Measurements from ENCODE around the gene MSH5.

MSH5 gene

DNA sequence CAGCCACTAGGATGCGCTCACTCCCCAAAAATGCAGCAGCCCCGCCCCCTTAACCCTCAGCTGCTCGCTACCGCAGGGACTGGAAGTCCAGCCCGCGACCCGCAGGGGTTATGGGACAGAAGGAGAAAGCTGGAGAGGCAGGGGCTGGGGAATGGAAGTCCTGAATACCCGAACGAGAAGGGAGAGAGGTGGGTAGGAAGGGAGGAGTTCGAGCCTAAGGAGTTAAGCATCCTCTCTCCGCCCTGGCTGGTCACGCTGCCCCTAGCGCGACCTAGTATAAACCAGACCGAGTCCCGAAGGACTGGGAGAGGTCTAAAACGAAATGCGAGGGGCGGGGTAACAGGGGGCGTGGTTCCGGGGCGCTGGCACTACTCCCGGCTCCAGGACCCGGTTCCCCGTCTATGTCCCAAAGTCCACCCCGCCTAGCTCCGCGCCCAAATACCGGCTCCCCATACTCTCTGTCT lies 10.3 kb upstream of the MSH5 start:
- DNase-seq (ENCODE audit: low read depth in 2 of 2, low spot score in 1 of 2) = peak in 1 of 2 donors; percentile 65

GRCh38 chr6:31729979-31730630 lies 9.7 kb upstream of the MSH5 start:
- DNase-seq (ENCODE audit: low read depth in 2 of 2, low spot score in 1 of 2) = peak in 1 of 2 donors; percentile 46

DNA sequence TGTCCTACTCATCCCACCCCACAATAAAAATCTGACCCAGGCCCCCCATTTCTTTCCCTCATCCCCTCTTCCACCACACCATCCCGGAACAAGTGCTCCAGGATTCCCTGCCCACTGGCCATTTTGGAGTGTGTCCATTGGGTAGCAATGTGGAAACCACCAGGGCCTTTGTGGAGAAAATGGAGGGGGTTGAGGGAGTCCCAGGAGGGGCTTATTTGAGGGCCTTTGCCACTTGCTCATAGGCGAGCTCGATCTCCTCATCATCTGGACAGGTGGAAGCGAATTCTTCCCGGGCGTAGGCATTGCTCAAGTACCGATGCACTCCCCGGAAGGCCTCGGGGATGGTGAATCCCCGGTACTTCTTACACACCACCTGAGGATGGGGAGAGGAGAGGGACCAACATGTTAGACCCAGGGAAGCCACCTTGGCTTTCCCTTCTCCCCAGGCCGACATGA lies 9.1 kb upstream of the MSH5 start:
- DNase-seq (ENCODE audit: low read depth in 2 of 2, low spot score in 1 of 2) = no peak

- no peak for DNase-seq (ENCODE audit: low read depth in 2 of 2, low spot score in 1 of 2)
Measured at GRCh38 chr6:31732029-31732428, 7.8 kb upstream of the MSH5 start.

- DNase-seq (ENCODE audit: low read depth in 2 of 2, low spot score in 1 of 2) = no peak
Measured at GRCh38 chr6:31733734-31734133, 6.1 kb upstream of the MSH5 start.

DNA sequence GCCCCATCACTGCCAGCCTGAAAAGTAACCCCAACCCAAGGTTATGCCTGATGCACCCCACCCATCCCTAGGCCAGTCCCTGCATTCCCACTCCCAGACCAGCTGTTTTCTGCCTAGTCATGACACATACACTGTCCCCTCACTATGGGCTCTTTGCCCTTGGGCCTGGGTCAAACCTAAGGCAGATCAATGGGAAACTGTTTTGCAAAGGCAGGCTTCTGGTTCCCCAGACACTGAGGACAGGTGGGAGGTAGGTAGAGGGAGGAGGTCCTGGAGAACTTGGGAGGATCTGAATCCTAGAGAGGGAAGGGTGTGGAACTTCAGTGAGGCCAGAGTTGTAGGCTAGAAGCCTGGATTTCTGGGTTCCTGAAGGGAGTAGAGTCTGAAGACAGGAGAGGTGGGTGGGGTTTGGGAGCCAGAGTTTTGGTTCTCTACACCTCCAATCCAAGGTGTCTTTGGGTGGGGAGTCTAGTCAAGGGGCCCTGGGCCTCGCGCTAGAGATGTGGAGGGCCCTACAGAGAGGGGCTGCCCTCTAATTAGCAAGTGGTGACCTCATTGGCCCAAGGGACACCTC lies 5.5 kb upstream of the MSH5 start:
- DNase-seq (ENCODE audit: low read depth in 2 of 2, low spot score in 1 of 2) = no peak

GRCh38 chr6:31734821-31735406 lies 4.9 kb upstream of the MSH5 start:
- DNase-seq (ENCODE audit: low read depth in 2 of 2, low spot score in 1 of 2) = peak in 1 of 2 donors; percentile 35

GRCh38 chr6:31736021-31736767 lies 3.6 kb upstream of the MSH5 start, which contains the start of gene CLIC1:
CLIC1 (minus strand) TSS chr6:31736530; CDS start chr6:31736300, 230 bp downstream.
- peak in 1 of 2 donors; percentile 67 for DNase-seq (ENCODE audit: low read depth in 2 of 2, low spot score in 1 of 2)

DNA sequence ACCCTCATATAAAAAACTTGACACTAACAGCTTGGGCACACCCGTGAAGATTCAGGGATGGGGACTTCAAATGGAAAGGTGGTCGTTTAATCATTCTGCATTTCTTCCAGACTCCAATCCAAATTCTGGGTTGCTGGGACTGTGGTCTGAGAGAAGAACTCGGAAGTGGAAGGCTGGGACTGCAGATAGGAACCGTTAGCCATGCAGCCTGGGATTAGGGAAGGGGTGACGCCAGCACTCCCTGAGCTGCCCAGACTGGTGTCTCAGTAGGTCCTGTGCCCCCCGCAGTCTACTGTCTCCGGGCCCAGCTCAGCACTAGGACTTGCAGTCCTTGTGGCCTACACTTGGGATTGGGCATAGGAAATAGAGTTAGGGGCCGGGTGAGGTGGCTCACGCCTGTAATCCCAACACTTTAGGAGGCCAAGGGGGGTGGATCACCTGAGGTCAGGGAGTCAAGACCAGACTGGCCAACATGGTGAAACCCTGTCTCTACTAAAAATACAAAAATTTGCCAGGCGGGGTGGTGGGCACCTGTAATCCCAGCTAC lies 3.0 kb upstream of the MSH5 start:
- no peak for DNase-seq (ENCODE audit: low read depth in 2 of 2, low spot score in 1 of 2)

GRCh38 chr6:31737315-31737990 lies 2.4 kb upstream of the MSH5 start:
- no peak for DNase-seq (ENCODE audit: low read depth in 2 of 2, low spot score in 1 of 2)

- DNase-seq (ENCODE audit: low read depth in 2 of 2, low spot score in 1 of 2) = peak in 1 of 2 donors; percentile 29
Measured at GRCh38 chr6:31737991-31738979, 1.5 kb upstream of the MSH5 start.

DNA sequence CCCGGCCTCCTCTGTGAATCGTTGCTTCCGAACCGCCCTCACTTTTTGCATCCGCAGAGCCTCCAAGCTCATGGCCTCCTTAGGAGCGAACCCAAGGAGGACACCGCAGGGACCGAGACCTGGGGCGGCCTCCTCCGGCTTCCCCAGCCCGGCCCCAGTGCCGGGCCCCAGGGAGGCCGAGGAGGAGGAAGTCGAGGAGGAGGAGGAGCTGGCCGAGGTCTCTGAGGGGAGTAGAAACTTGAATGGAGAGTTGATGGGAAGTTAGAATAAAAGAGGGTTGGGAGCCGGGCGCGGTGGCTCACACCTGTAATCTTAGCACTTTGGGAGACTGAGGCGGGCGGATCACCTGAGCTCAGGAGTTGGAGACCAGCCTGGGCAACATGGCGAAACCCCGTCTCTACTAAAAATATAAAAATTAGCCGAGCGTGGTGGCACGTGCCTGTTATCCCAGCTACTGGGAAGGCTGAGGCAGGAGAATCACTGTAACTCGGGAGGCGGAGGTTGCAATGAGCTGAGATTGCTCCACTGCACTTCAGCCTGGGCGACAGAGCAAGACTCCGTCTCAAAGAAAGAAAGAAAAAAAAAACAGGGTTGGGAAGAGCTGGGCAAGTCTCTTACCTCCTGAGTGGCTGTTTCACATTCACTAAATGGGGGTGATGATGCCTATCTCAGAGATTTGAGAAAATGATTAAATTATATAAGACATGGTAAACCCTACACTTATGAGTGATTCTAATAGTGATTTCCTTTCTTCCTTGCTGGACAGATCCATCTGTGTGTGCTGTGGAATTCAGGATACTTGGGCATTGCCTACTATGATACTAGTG lies 805 bp downstream of the MSH5 start:
- DNase-seq (ENCODE audit: low read depth in 2 of 2, low spot score in 1 of 2) = no peak

DNA sequence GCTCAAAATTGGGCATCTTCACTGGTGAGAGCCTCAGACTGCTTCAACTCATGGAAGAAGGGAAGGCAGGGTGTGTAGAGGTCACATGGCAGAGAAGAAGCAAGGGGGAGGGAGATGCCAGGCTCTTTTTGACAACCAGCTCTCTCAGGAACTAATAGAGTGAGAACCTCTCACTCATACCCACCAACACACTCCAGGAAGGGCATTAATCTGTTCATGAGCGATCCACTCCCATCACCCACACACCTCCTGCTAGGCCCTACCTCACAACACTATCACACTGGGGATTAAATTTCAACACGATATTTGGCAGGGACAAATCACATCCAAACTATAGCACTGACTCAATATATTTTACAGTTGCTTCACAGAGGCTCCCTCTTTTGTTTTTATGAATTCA lies 2.0 kb downstream of the MSH5 start:
- DNase-seq (ENCODE audit: low read depth in 2 of 2, low spot score in 1 of 2) = no peak

- DNase-seq (ENCODE audit: low read depth in 2 of 2, low spot score in 1 of 2) = no peak
Measured at GRCh38 chr6:31742894-31743293, 3.1 kb downstream of the MSH5 start.

DNA sequence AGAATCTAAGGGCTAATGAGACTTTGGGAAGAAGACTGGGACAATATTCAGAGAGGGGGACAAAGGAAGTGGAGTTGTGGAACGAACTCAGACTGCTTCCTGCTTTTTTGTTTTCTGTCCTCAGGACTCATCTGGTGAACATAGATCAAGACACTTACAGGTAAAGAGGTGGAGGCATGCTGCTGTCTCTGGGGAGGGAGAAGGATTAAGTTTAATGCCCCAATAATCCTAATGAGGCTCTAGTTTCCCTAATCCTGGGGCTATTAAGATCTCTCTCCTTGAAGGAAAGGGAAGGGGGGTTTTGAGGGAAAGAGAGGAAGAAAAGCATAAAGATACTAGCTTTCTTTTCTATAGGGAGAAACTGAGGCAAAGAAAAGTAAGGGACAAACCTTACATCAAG lies 4.6 kb downstream of the MSH5 start:
- DNase-seq (ENCODE audit: low read depth in 2 of 2, low spot score in 1 of 2) = no peak

GRCh38 chr6:31749301-31750036 lies 9.7 kb downstream of the MSH5 start:
- no peak for DNase-seq (ENCODE audit: low read depth in 2 of 2, low spot score in 1 of 2)

- no peak for DNase-seq (ENCODE audit: low read depth in 2 of 2, low spot score in 1 of 2)
Measured at GRCh38 chr6:31750411-31751022, 10.7 kb downstream of the MSH5 start.

Data from stimulated activated CD8-positive, alpha-beta memory T cell treated with anti-CD3 and anti-CD28 coated beads, Interleukin-4, amount 100 ng/mL, for 1 hour (primary cell).